ENCODE measurements around the gene MESP1. TPM values are rescaled to one million over a fixed set of nuclear protein-coding genes. Genes with fewer than 3 reads are reported as not detected.

Gene MESP1
- total RNA-seq: 0.38 TPM
- polyA plus RNA-seq: 0.50 TPM
- long read RNA-seq, donor 1: 0 reads
- long read RNA-seq, donor 2: 0 reads
- long read RNA-seq, donor 3, partial matches to known transcripts: 0 of 2 reads
- long read RNA-seq, donor 3, other reads (novel, unspliced or antisense): 0 of 2 reads
- long read RNA-seq, donor 4: 0 reads
- long read RNA-seq, donor 5, partial matches to known transcripts: 0 of 1 reads
- long read RNA-seq, donor 5, other reads (novel, unspliced or antisense): 0 of 1 reads
- long read RNA-seq, donor 6: 0 reads
- long read RNA-seq, donor 7: 0 reads
- long read RNA-seq, donor 8: 0 reads
- long read RNA-seq, donor 9, partial matches to known transcripts: 0 of 1 reads
- long read RNA-seq, donor 9, other reads (novel, unspliced or antisense): 0 of 1 reads
- long read RNA-seq, donor 10: 0 reads

GRCh38 chr15:89750560-89751542, at the start of gene MESP1:
Gene MESP1, minus strand, starts transcription at chr15:89751249. Its CDS starts 18 bp downstream, at chr15:89751231.
- 5% methylated on average over 114 of the region's 114 CpGs for WGBS

GRCh38 chr15:89799918-89800498, 49.0 kb upstream of the MESP1 start:
- H3K4me1 ChIP-seq (ENCODE audit: control insufficient read depth in 2 of 2, insufficient read depth in 2 of 2, low read length in 2 of 2): peaks cover 0 to 3% of the 10 kb centered on the region in 2 donors
- DNase-seq (ENCODE audit: low read depth in 6 of 9, low spot score in 9 of 9): no peak
- WGBS: 97% methylated on average over 2 of the region's 2 CpGs
- no peak overlapping the region for H3K27ac ChIP-seq (ENCODE audit: low read depth in 1 of 2, low read length in 1 of 2)
- H3K9me3 ChIP-seq (ENCODE audit: control insufficient read depth in 2 of 2, insufficient read depth in 1 of 2, low read length in 1 of 2): peaks cover 0 to 1% of the 10 kb centered on the region in 2 donors
- no peaks in the 10 kb centered on the region for H3K36me3 ChIP-seq (ENCODE audit: control insufficient read depth in 2 of 2, insufficient read depth in 2 of 2, low read length in 1 of 2)
- no peak overlapping the region for H3K4me3 ChIP-seq (ENCODE audit: low read length in 2 of 2)
- no peaks in the 10 kb centered on the region for H3K27me3 ChIP-seq (ENCODE audit: control insufficient read depth in 2 of 2, insufficient read depth in 1 of 2, low read length in 1 of 2)

More at GRCh38 chr15:89750560-89751542, at the start of gene MESP1:
- Histone ChIP-seq H3K27me3 (ENCODE audit: control insufficient read depth in 2 of 2, insufficient read depth in 1 of 2, low read length in 1 of 2) (peaks cover 7 to 83% of the 10 kb centered on the region in 2 donors), H3K36me3 (ENCODE audit: control insufficient read depth in 2 of 2, insufficient read depth in 2 of 2, low read length in 1 of 2) (no peaks in the 10 kb centered on the region), H3K27ac (ENCODE audit: low read depth in 1 of 2, low read length in 1 of 2) (peak within 1 kb of the TSS in 1 of 2 donors; percentile 5), H3K4me1 (ENCODE audit: control insufficient read depth in 2 of 2, insufficient read depth in 2 of 2, low read length in 2 of 2) (peaks cover 5 to 6% of the 10 kb centered on the region in 2 donors), H3K4me3 (ENCODE audit: low read length in 2 of 2) (peak within 1 kb of the TSS; percentile 29 to 76), H3K9me3 (ENCODE audit: control insufficient read depth in 2 of 2, insufficient read depth in 1 of 2, low read length in 1 of 2) (peaks cover 0 to 1% of the 10 kb centered on the region in 2 donors)
- DNase-seq (ENCODE audit: low read depth in 6 of 9, low spot score in 9 of 9): peak; percentile 36 to 84 (median 61)

- Histone ChIP-seq H3K9me3 (ENCODE audit: control insufficient read depth in 2 of 2, insufficient read depth in 1 of 2, low read length in 1 of 2) (peaks cover 0 to 1% of the 10 kb centered on the region in 2 donors), H3K4me1 (ENCODE audit: control insufficient read depth in 2 of 2, insufficient read depth in 2 of 2, low read length in 2 of 2) (peaks cover 0 to 3% of the 10 kb centered on the region in 2 donors), H3K27ac (ENCODE audit: low read depth in 1 of 2, low read length in 1 of 2) (no peak overlapping the region), H3K4me3 (ENCODE audit: low read length in 2 of 2) (no peak overlapping the region), H3K27me3 (ENCODE audit: control insufficient read depth in 2 of 2, insufficient read depth in 1 of 2, low read length in 1 of 2) (no peaks in the 10 kb centered on the region), H3K36me3 (ENCODE audit: control insufficient read depth in 2 of 2, insufficient read depth in 2 of 2, low read length in 1 of 2) (no peaks in the 10 kb centered on the region)
- 90% methylated on average over 20 of the region's 20 CpGs for WGBS
- no peak for DNase-seq (ENCODE audit: low read depth in 6 of 9, low spot score in 9 of 9)
Measured at GRCh38 chr15:89799011-89799911, 48.2 kb upstream of the MESP1 start.

GRCh38 chr15:89797678-89798201, 46.7 kb upstream of the MESP1 start:
- H3K4me3 ChIP-seq (ENCODE audit: low read length in 2 of 2): no peak overlapping the region
- 95% methylated on average over 4 of the region's 4 CpGs for WGBS
- H3K27ac ChIP-seq (ENCODE audit: low read depth in 1 of 2, low read length in 1 of 2): no peak overlapping the region
- H3K27me3 ChIP-seq (ENCODE audit: control insufficient read depth in 2 of 2, insufficient read depth in 1 of 2, low read length in 1 of 2): no peaks in the 10 kb centered on the region
- H3K36me3 ChIP-seq (ENCODE audit: control insufficient read depth in 2 of 2, insufficient read depth in 2 of 2, low read length in 1 of 2): no peaks in the 10 kb centered on the region
- no peaks in the 10 kb centered on the region for H3K9me3 ChIP-seq (ENCODE audit: control insufficient read depth in 2 of 2, insufficient read depth in 1 of 2, low read length in 1 of 2)
- peaks cover 0 to 3% of the 10 kb centered on the region in 2 donors for H3K4me1 ChIP-seq (ENCODE audit: control insufficient read depth in 2 of 2, insufficient read depth in 2 of 2, low read length in 2 of 2)
- DNase-seq (ENCODE audit: low read depth in 6 of 9, low spot score in 9 of 9): no peak

- H3K27ac ChIP-seq (ENCODE audit: low read depth in 1 of 2, low read length in 1 of 2): no peak overlapping the region
- no peak for DNase-seq (ENCODE audit: low read depth in 6 of 9, low spot score in 9 of 9)
- no peaks in the 10 kb centered on the region for H3K9me3 ChIP-seq (ENCODE audit: control insufficient read depth in 2 of 2, insufficient read depth in 1 of 2, low read length in 1 of 2)
- H3K4me1 ChIP-seq (ENCODE audit: control insufficient read depth in 2 of 2, insufficient read depth in 2 of 2, low read length in 2 of 2): no peaks in the 10 kb centered on the region
- no peaks in the 10 kb centered on the region for H3K36me3 ChIP-seq (ENCODE audit: control insufficient read depth in 2 of 2, insufficient read depth in 2 of 2, low read length in 1 of 2)
- H3K4me3 ChIP-seq (ENCODE audit: low read length in 2 of 2): no peak overlapping the region
- no peaks in the 10 kb centered on the region for H3K27me3 ChIP-seq (ENCODE audit: control insufficient read depth in 2 of 2, insufficient read depth in 1 of 2, low read length in 1 of 2)
Measured at GRCh38 chr15:89795996-89796395, 44.9 kb upstream of the MESP1 start.

- 86% methylated on average over 5 of the region's 5 CpGs for WGBS
- H3K36me3 ChIP-seq (ENCODE audit: control insufficient read depth in 2 of 2, insufficient read depth in 2 of 2, low read length in 1 of 2): no peaks in the 10 kb centered on the region
- DNase-seq (ENCODE audit: low read depth in 6 of 9, low spot score in 9 of 9): no peak
Measured at GRCh38 chr15:89794627-89795241, 43.7 kb upstream of the MESP1 start.

GRCh38 chr15:89792106-89792805, 41.2 kb upstream of the MESP1 start:
- no peak for DNase-seq (ENCODE audit: low read depth in 6 of 9, low spot score in 9 of 9)
- no peak overlapping the region for H3K27ac ChIP-seq (ENCODE audit: low read depth in 1 of 2, low read length in 1 of 2)
- H3K4me1 ChIP-seq (ENCODE audit: control insufficient read depth in 2 of 2, insufficient read depth in 2 of 2, low read length in 2 of 2): no peaks in the 10 kb centered on the region
- no peaks in the 10 kb centered on the region for H3K36me3 ChIP-seq (ENCODE audit: control insufficient read depth in 2 of 2, insufficient read depth in 2 of 2, low read length in 1 of 2)
- 98% methylated on average over 22 of the region's 22 CpGs for WGBS
- H3K27me3 ChIP-seq (ENCODE audit: control insufficient read depth in 2 of 2, insufficient read depth in 1 of 2, low read length in 1 of 2): no peaks in the 10 kb centered on the region
- H3K4me3 ChIP-seq (ENCODE audit: low read length in 2 of 2): no peak overlapping the region
- no peaks in the 10 kb centered on the region for H3K9me3 ChIP-seq (ENCODE audit: control insufficient read depth in 2 of 2, insufficient read depth in 1 of 2, low read length in 1 of 2)

More at GRCh38 chr15:89794627-89795241, 43.7 kb upstream of the MESP1 start:
- no peak overlapping the region for H3K4me3 ChIP-seq (ENCODE audit: low read length in 2 of 2)
- no peaks in the 10 kb centered on the region for H3K4me1 ChIP-seq (ENCODE audit: control insufficient read depth in 2 of 2, insufficient read depth in 2 of 2, low read length in 2 of 2)
- H3K27me3 ChIP-seq (ENCODE audit: control insufficient read depth in 2 of 2, insufficient read depth in 1 of 2, low read length in 1 of 2): no peaks in the 10 kb centered on the region
- H3K9me3 ChIP-seq (ENCODE audit: control insufficient read depth in 2 of 2, insufficient read depth in 1 of 2, low read length in 1 of 2): no peaks in the 10 kb centered on the region
- H3K27ac ChIP-seq (ENCODE audit: low read depth in 1 of 2, low read length in 1 of 2): no peak overlapping the region
